ENCODE results near the gene ARSK. TPM values are rescaled to one million over a fixed set of nuclear protein-coding genes. Genes with fewer than 3 reads are reported as not detected.

The ARSK gene
- total RNA-seq, 4 donors from 2014 or later: 2.0 to 4.9 (median 3.6) TPM

GRCh38 chr5:95533761-95534160 lies 21.1 kb upstream of the ARSK start:
- H3K27ac ChIP-seq: no peak overlapping the region
- TF ChIP-seq CTCF (IDR thresholded peaks at IDR 0.05) (no peak), POLR2A (IDR thresholded peaks at IDR 0.05) (no peak)
- H3K4me1 ChIP-seq: no peaks in the 10 kb centered on the region
- no peak overlapping the region for H3K4me3 ChIP-seq
- DNase-seq: no peak
- H3K27me3 ChIP-seq: no peaks in the 10 kb centered on the region
- H3K36me3 ChIP-seq: peaks cover 0 to 97% (median 0%) of the 10 kb centered on the region in 3 donors
- intact Hi-C loops (cut with DNase I): no loop called here
- H3K9me3 ChIP-seq: no peaks in the 10 kb centered on the region

- Histone ChIP-seq H3K4me1 (no peaks in the 10 kb centered on the region), H3K27ac (no peak overlapping the region), H3K4me3 (no peak overlapping the region), H3K27me3 (no peaks in the 10 kb centered on the region), H3K36me3 (peaks cover 0 to 99% (median 0%) of the 10 kb centered on the region in 3 donors), H3K9me3 (no peaks in the 10 kb centered on the region)
- TF ChIP-seq CTCF (IDR thresholded peaks at IDR 0.05): no peak
- no peak for TF ChIP-seq POLR2A (IDR thresholded peaks at IDR 0.05)
- 88 to 92% methylated on average over 2 of the region's 2 CpGs for WGBS, 2 donors
- DNase-seq: no peak
- intact Hi-C loops (cut with DNase I): no loop called here
Measured at GRCh38 chr5:95537501-95537900, 17.4 kb upstream of the ARSK start.

GRCh38 chr5:95543017-95543705 lies 11.7 kb upstream of the ARSK start:
- DNase-seq: no peak
- Histone ChIP-seq H3K4me3 (no peak overlapping the region), H3K36me3 (peaks cover 0 to 100% (median 5%) of the 10 kb centered on the region in 3 donors), H3K27ac (no peak overlapping the region), H3K4me1 (peaks cover 0 to 11% (median 0%) of the 10 kb centered on the region in 3 donors), H3K27me3 (no peaks in the 10 kb centered on the region), H3K9me3 (no peaks in the 10 kb centered on the region)
- WGBS, 2 donors: 48 to 50% methylated on average over 3 of the region's 3 CpGs
- intact Hi-C loops (cut with DNase I): no loop called here
- no peak for TF ChIP-seq CTCF (IDR thresholded peaks at IDR 0.05)
- no peak for TF ChIP-seq POLR2A (IDR thresholded peaks at IDR 0.05)

GRCh38 chr5:95549030-95549429 lies 5.9 kb upstream of the ARSK start:
- Histone ChIP-seq H3K4me1 (peaks cover 0 to 31% (median 5%) of the 10 kb centered on the region in 3 donors), H3K27me3 (no peaks in the 10 kb centered on the region), H3K4me3 (no peak overlapping the region), H3K9me3 (no peaks in the 10 kb centered on the region), H3K27ac (no peak overlapping the region), H3K36me3 (peaks cover 0 to 71% (median 5%) of the 10 kb centered on the region in 3 donors)
- TF ChIP-seq CTCF (IDR thresholded peaks at IDR 0.05) (no peak), POLR2A (IDR thresholded peaks at IDR 0.05) (no peak)
- DNase-seq: no peak
- intact Hi-C loops (cut with DNase I): no loop called here

GRCh38 chr5:95554331-95554646 lies 612 bp upstream of the ARSK start:
- Histone ChIP-seq H3K36me3 (peaks cover 0 to 19% (median 0%) of the 10 kb centered on the region in 3 donors), H3K4me3 (peak overlapping the region; percentile 63 to 94 (median 77)), H3K27ac (peak overlapping the region; percentile 84 to 95 (median 92)), H3K4me1 (peaks cover 8 to 45% (median 12%) of the 10 kb centered on the region in 3 donors), H3K9me3 (no peaks in the 10 kb centered on the region), H3K27me3 (no peaks in the 10 kb centered on the region)
- no peak for DNase-seq
- intact Hi-C loops (cut with DNase I): no loop called here
- TF ChIP-seq CTCF (IDR thresholded peaks at IDR 0.05) (no peak), POLR2A (IDR thresholded peaks at IDR 0.05) (no peak)
- WGBS, 2 donors: 0 to 1% methylated on average over 3 to 4 of the region's 6 CpGs
